ENCODE measurements around the gene PYGM.

Gene PYGM

DNA sequence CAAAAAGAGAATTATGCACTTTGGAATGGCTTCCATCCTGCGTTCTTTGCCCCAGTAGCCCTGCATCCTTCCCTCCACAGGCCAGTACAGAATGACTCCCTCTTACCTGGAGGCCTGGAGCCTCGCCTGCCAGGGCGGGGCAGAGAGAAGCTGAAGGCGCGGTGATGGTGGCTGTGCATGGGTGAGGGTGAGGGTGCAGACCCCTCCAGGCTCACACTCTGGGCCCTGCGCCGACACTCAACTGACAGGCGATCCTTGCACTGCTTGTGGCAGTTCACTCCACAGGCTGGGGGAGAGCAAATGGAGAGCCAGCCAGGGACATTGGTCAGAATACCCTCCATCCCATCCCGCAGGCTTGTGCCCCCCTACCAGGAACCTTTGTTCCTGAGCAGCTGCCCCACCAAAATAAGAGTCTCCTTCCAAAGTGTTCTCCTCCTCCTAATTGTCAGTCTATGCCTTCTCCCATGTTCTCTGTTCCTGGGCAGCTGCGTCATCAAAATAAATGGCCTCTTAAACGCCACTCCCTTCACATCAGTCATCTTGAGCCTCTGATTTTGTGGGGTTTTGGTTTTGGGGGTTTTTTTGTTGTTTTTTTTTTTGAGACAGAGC, 30.9 kb downstream of the PYGM start:
- DNase-seq, result no peak
- Histone ChIP-seq H3K27me3 (no peaks in the 10 kb centered on the region), H3K4me3 (ENCODE audit: low read depth, low read length) (no peak overlapping the region), H3K9me3 (no peaks in the 10 kb centered on the region), H3K36me3 (no peaks in the 10 kb centered on the region), H3K4me1 (peaks cover 2% of the 10 kb centered on the region; the same call in 1 of the 2 replicates)
- TF ChIP-seq, protein P1, sequence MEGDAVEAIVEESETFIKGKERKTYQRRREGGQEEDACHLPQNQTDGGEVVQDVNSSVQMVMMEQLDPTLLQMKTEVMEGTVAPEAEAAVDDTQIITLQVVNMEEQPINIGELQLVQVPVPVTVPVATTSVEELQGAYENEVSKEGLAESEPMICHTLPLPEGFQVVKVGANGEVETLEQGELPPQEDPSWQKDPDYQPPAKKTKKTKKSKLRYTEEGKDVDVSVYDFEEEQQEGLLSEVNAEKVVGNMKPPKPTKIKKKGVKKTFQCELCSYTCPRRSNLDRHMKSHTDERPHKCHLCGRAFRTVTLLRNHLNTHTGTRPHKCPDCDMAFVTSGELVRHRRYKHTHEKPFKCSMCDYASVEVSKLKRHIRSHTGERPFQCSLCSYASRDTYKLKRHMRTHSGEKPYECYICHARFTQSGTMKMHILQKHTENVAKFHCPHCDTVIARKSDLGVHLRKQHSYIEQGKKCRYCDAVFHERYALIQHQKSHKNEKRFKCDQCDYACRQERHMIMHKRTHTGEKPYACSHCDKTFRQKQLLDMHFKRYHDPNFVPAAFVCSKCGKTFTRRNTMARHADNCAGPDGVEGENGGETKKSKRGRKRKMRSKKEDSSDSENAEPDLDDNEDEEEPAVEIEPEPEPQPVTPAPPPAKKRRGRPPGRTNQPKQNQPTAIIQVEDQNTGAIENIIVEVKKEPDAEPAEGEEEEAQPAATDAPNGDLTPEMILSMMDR (IDR thresholded peaks at IDR 0.05; ENCODE audit: low read depth, low read length), result no peak

DNA sequence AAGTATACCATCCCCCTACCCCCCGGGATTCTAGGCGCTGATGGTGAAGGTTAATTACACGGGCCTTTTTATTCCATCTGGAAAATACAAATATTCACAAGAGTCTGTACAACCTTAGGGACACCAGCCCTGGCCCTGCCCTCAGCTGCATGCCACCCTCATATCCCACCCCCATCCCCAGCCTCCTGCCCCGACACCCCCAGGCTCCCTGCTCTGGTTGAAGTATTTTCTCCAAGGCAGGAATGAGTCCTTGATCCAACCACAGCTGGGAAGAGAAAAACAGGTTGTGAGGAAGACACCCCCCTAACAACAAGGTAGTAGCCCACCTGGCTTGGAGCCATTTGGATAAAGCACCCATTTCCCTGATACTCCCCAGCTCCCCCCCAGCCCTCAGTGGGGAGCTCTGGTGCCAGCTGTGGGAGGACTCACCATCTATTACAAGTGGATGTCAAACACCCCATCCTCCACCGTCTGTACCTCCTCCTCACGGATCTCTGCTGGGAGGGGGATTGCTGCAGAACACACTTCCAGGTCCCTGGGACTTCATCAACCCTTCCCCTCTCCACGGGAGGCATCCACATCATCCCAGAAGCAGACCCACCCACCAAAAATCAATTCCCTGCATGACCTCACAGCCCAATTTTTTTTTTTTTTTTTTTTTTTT, 32.8 kb downstream of the PYGM start:
- Histone ChIP-seq H3K27me3 (no peaks in the 10 kb centered on the region), H3K36me3 (no peaks in the 10 kb centered on the region), H3K9me3 (no peaks in the 10 kb centered on the region), H3K4me1 (peaks cover 2% of the 10 kb centered on the region; the same call in 1 of the 2 replicates), H3K4me3 (ENCODE audit: low read depth, low read length) (no peak overlapping the region)
- DNase-seq, result no peak
- TF ChIP-seq, protein P1 (IDR thresholded peaks at IDR 0.05; ENCODE audit: low read depth, low read length), result no peak

DNA sequence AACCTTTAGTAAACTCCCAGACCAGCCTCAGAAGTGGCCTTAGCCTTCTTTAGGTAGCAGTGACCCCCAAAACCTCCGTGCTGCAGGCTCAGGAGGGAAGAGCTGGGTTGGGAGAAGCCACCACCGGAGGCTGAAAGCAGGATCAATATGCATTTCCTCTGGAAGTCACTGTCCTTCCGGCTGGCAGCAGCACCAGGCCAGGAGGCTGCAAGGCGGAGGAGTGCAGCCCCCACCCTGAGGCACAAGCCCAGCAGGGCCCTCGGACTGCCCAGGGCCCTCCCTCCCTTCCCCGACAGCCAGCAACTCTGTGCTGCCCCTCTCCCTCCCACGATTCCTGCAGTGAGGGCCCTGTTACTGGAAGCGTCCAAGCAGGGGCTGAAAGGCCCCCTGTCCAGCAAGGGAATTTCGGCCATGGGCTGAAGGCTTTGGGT, 33.5 kb downstream of the PYGM start:
- TF ChIP-seq, protein P1 (IDR thresholded peaks at IDR 0.05; ENCODE audit: low read depth, low read length), result no peak
- Histone ChIP-seq H3K36me3 (no peaks in the 10 kb centered on the region), H3K4me3 (ENCODE audit: low read depth, low read length) (no peak overlapping the region), H3K9me3 (no peaks in the 10 kb centered on the region), H3K27me3 (no peaks in the 10 kb centered on the region), H3K4me1 (peaks cover 2% of the 10 kb centered on the region; the same call in 1 of the 2 replicates)
- DNase-seq, result no peak

DNA sequence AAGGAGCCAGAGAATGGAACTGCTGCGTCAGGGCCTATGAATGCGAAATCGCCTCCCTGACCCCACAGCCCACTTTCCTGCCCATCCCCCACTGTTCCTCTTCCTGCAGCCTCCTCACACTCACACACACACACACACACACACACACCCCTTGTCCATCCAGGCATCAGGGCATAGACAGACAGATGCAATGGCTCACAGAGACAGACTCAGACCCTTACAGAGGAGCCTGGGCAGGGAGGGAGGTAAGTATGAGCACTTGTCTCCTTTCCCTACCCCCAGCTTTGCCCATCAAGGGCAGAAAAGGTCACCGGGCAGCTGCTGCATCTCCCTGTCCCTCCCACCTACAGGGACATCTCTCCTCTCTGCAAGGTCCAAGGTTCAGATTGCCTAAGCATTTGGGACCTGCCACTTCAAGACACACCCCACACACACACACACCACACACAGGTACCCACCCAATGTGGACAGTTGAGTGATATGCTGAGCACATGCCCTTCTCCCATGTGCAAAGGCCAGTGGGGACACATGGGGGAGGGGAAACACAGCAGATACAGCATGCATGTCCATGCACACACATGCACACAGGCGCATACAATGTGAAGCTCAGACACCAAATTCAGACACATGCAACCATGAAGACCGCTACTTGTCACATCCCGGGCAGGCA, 34.8 kb downstream of the PYGM start:
- Histone ChIP-seq H3K27me3 (no peaks in the 10 kb centered on the region), H3K9me3 (no peaks in the 10 kb centered on the region), H3K4me1 (peaks cover 2% of the 10 kb centered on the region; the same call in 1 of the 2 replicates), H3K36me3 (no peaks in the 10 kb centered on the region), H3K4me3 (ENCODE audit: low read depth, low read length) (no peak overlapping the region)
- no peak for DNase-seq
- TF ChIP-seq, protein P1 (IDR thresholded peaks at IDR 0.05; ENCODE audit: low read depth, low read length), result no peak

DNA sequence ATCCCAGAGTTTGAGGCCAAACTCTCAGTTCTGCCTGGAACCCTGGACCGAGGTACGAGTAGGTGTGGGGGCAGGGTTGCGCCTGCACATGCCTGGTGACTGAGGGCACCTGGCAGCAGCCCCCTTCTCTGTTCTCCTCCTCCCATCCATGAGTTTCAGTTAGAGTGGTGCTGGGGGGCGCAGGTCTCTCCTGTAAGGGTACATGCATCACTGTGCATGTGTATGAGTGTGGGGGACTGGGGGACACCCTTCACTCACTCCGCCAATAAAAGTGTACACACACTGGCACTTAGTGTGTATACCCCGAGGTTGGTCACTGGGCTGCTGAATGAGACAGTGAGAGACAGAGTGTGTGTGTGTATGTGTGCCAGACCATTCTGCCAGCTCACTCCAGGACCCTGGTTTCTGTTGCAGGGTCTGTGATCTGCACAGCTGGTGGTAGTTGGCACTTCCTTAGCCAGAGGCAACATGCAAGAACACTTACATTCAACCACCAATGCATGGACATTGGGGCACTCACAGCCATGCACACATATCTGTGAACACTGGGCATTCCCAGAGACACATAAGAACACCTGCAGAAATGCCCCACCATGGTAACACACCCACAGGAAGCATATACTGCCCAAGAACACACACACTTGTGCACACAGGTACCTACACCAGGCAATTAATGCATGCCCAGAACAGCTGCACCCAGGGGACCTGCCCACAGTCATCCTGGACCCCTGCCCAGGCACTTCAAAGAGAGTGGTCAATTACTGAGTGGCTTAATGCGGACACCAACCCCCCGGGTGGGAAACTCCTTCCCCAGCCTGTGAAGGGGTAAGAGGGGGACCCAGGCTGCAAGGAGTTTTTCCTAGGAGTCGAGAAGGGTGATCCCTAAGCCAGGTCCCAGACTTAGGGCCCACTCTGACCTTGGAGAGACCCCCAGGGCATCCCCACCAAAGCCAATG, 35.6 kb downstream of the PYGM start:
- Histone ChIP-seq H3K27me3 (no peaks in the 10 kb centered on the region), H3K4me3 (ENCODE audit: low read depth, low read length) (no peak overlapping the region)

More for the DNA sequence above, 35.6 kb downstream of the PYGM start:
- DNase-seq, result no peak
- Histone ChIP-seq H3K4me1 (no peaks in the 10 kb centered on the region), H3K9me3 (no peaks in the 10 kb centered on the region), H3K36me3 (no peaks in the 10 kb centered on the region)
- TF ChIP-seq, protein P1 (IDR thresholded peaks at IDR 0.05; ENCODE audit: low read depth, low read length), result no peak
